ENCODE data around the gene ZNF273.
"Not testable (repeated sequence)": the region's sequence is repeated elsewhere in the genome, so short reads cannot be mapped to it uniquely, and the experiment has no call there.

Gene ZNF273

GRCh38 chr7:64907641-64908326, 4.7 kb downstream of the ZNF273 start:
- no CpG with 5 or more reads among the region's 5 CpGs for WGBS (ENCODE audit: insufficient coverage, insufficient read length)
- H3K9me3 ChIP-seq (ENCODE audit: control insufficient read depth, insufficient read depth, low read length), result no peaks in the 10 kb centered on the region

DNA sequence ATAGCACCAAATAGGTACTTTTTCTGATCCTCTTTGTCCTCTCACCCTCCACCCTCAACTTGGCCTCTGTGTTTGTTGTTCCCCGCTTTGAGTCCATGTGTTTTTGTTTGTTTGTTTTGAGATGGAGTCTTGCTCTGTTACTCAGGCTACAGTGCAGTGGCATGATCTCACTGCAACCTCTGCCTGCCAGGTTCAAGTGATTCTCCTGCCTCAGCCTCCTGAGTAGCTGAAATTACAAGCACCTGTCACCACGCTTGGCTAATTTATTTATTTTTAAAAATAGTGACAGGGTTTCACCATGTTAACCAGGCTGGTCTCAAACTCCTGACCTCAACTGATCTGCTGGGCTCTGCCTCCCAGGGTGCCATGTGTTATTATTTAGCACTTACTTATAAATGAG, 5.3 kb downstream of the ZNF273 start:
- no peak for DNase-seq (ENCODE audit: low read depth, low spot score)
- no CpG with 5 or more reads among the region's 2 CpGs for WGBS (ENCODE audit: insufficient coverage, insufficient read length)
- Histone ChIP-seq H3K9me3 (ENCODE audit: control insufficient read depth, insufficient read depth, low read length) (no peaks in the 10 kb centered on the region), H3K4me3 (ENCODE audit: low read length) (no peak overlapping the region), H3K4me1 (ENCODE audit: control insufficient read depth, insufficient read depth, low read length) (no peaks in the 10 kb centered on the region), H3K27ac (ENCODE audit: low read length) (no peak overlapping the region), H3K36me3 (ENCODE audit: control insufficient read depth, insufficient read depth, low read length) (no peaks in the 10 kb centered on the region), H3K27me3 (ENCODE audit: control insufficient read depth, insufficient read depth, low read length) (no peaks in the 10 kb centered on the region)

More at GRCh38 chr7:64907641-64908326, 4.7 kb downstream of the ZNF273 start:
- H3K4me1 ChIP-seq (ENCODE audit: control insufficient read depth, insufficient read depth, low read length), result no peaks in the 10 kb centered on the region
- H3K4me3 ChIP-seq (ENCODE audit: low read length), result no peak overlapping the region
- H3K36me3 ChIP-seq (ENCODE audit: control insufficient read depth, insufficient read depth, low read length), result no peaks in the 10 kb centered on the region
- DNase-seq (ENCODE audit: low read depth, low spot score), result no peak
- no peak overlapping the region for H3K27ac ChIP-seq (ENCODE audit: low read length)
- no peaks in the 10 kb centered on the region for H3K27me3 ChIP-seq (ENCODE audit: control insufficient read depth, insufficient read depth, low read length)

- Histone ChIP-seq H3K9me3 (ENCODE audit: control insufficient read depth, insufficient read depth, low read length) (no peaks in the 10 kb centered on the region), H3K36me3 (ENCODE audit: control insufficient read depth, insufficient read depth, low read length) (no peaks in the 10 kb centered on the region), H3K27ac (ENCODE audit: low read length) (no peak overlapping the region), H3K27me3 (ENCODE audit: control insufficient read depth, insufficient read depth, low read length) (no peaks in the 10 kb centered on the region), H3K4me1 (ENCODE audit: control insufficient read depth, insufficient read depth, low read length) (no peaks in the 10 kb centered on the region), H3K4me3 (ENCODE audit: low read length) (no peak overlapping the region)
- no CpG with 5 or more reads among the region's 3 CpGs for WGBS (ENCODE audit: insufficient coverage, insufficient read length)
- DNase-seq (ENCODE audit: low read depth, low spot score), result no peak
Observed at GRCh38 chr7:64914557-64914956, 11.5 kb downstream of the ZNF273 start.

DNA sequence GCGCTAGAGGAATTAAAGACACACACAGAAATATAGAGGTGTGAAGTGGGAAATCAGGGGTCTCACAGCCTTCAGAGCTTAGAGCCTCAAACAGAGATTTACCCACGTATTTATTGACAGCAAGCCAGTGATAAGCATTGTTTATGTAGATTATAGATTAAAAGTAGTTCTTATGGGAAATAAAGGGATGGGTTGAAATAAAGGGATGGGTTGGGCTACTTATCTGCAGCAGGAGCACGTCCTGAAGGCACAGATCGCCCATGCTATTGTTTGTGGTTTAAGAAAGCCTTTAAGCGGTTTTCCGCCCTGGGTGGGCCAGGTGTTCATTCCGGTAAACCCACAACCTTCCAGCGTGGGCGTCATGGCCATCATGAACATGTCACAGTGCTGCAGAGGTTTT, 12.2 kb downstream of the ZNF273 start:
- not testable (repeated sequence) for H3K27ac ChIP-seq (ENCODE audit: low read length); H3K36me3 ChIP-seq (ENCODE audit: control insufficient read depth, insufficient read depth, low read length); H3K27me3 ChIP-seq (ENCODE audit: control insufficient read depth, insufficient read depth, low read length); H3K9me3 ChIP-seq (ENCODE audit: control insufficient read depth, insufficient read depth, low read length); DNase-seq (ENCODE audit: low read depth, low spot score); H3K4me3 ChIP-seq (ENCODE audit: low read length); H3K4me1 ChIP-seq (ENCODE audit: control insufficient read depth, insufficient read depth, low read length)
- WGBS (ENCODE audit: insufficient coverage, insufficient read length), result no CpG with 5 or more reads among the region's 9 CpGs

GRCh38 chr7:64928252-64929187, 25.4 kb downstream of the ZNF273 start:
- not testable (repeated sequence) for DNase-seq (ENCODE audit: low read depth, low spot score); H3K27me3 ChIP-seq (ENCODE audit: control insufficient read depth, insufficient read depth, low read length); H3K27ac ChIP-seq (ENCODE audit: low read length); H3K4me1 ChIP-seq (ENCODE audit: control insufficient read depth, insufficient read depth, low read length); H3K36me3 ChIP-seq (ENCODE audit: control insufficient read depth, insufficient read depth, low read length); H3K4me3 ChIP-seq (ENCODE audit: low read length); H3K9me3 ChIP-seq (ENCODE audit: control insufficient read depth, insufficient read depth, low read length)
- no CpG with 5 or more reads among the region's 4 CpGs for WGBS (ENCODE audit: insufficient coverage, insufficient read length)

DNA sequence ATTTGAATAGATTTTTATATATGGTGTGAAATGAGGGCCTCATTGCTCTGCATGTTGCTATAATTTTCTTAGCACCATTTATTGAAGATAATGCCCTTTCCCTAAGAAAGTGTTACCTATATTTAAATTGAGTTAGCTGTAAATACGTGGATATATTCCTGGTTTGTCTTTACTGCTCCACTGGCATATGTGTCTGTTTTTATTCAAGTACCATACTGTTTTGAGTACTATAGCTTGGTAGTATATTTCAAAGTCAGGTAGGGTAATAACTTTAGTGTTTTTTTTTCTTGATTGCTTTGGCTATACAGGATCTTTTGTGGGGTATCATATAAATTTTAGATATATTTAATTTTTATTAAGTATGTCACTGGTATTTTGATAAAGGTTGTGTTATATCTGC, 31.4 kb downstream of the ZNF273 start:
- no peaks in the 10 kb centered on the region for H3K36me3 ChIP-seq (ENCODE audit: control insufficient read depth, insufficient read depth, low read length)
- no peaks in the 10 kb centered on the region for H3K4me1 ChIP-seq (ENCODE audit: control insufficient read depth, insufficient read depth, low read length)
- H3K4me3 ChIP-seq (ENCODE audit: low read length), result no peak overlapping the region
- no peaks in the 10 kb centered on the region for H3K9me3 ChIP-seq (ENCODE audit: control insufficient read depth, insufficient read depth, low read length)
- H3K27me3 ChIP-seq (ENCODE audit: control insufficient read depth, insufficient read depth, low read length), result no peaks in the 10 kb centered on the region
- H3K27ac ChIP-seq (ENCODE audit: low read length), result no peak overlapping the region
- no peak for DNase-seq (ENCODE audit: low read depth, low spot score)
- no CpG with 5 or more reads among the region's 1 CpG for WGBS (ENCODE audit: insufficient coverage, insufficient read length)

DNA sequence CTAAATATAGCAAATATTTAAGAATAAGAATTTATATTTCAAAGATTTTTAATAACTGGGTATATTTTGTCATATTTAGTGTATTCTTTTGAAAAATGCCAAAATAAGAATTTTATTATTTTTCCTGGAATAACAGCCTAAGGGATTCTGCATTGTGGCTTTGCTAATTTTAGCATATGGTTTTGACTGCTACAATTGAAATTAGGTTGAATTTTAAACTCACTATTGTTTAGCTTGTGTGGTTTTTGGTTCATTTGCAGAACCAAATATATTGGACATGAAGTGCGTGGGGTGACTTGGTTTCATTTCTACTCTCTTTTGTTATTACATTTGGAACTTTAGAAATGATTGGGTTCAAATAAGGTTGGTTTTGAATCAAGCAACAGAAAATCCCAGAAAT, 35.5 kb downstream of the ZNF273 start:
- Histone ChIP-seq H3K4me1 (ENCODE audit: control insufficient read depth, insufficient read depth, low read length) (no peaks in the 10 kb centered on the region), H3K27me3 (ENCODE audit: control insufficient read depth, insufficient read depth, low read length) (no peaks in the 10 kb centered on the region), H3K36me3 (ENCODE audit: control insufficient read depth, insufficient read depth, low read length) (no peaks in the 10 kb centered on the region), H3K4me3 (ENCODE audit: low read length) (no peak overlapping the region), H3K9me3 (ENCODE audit: control insufficient read depth, insufficient read depth, low read length) (no peaks in the 10 kb centered on the region), H3K27ac (ENCODE audit: low read length) (no peak overlapping the region)
- no peak for DNase-seq (ENCODE audit: low read depth, low spot score)
- no CpG with 5 or more reads among the region's 1 CpG for WGBS (ENCODE audit: insufficient coverage, insufficient read length)

- not testable (repeated sequence) for H3K27me3 ChIP-seq (ENCODE audit: control insufficient read depth, insufficient read depth, low read length); H3K36me3 ChIP-seq (ENCODE audit: control insufficient read depth, insufficient read depth, low read length)
Observed at GRCh38 chr7:64940021-64940420, 36.9 kb downstream of the ZNF273 start.

GRCh38 chr7:64944667-64945502, 41.8 kb downstream of the ZNF273 start:
- not testable (repeated sequence) for H3K4me1 ChIP-seq (ENCODE audit: control insufficient read depth, insufficient read depth, low read length); H3K36me3 ChIP-seq (ENCODE audit: control insufficient read depth, insufficient read depth, low read length); H3K4me3 ChIP-seq (ENCODE audit: low read length); DNase-seq (ENCODE audit: low read depth, low spot score); H3K27ac ChIP-seq (ENCODE audit: low read length); H3K27me3 ChIP-seq (ENCODE audit: control insufficient read depth, insufficient read depth, low read length); H3K9me3 ChIP-seq (ENCODE audit: control insufficient read depth, insufficient read depth, low read length)
- no CpG with 5 or more reads among the region's 5 CpGs for WGBS (ENCODE audit: insufficient coverage, insufficient read length)

More at GRCh38 chr7:64940021-64940420, 36.9 kb downstream of the ZNF273 start:
- H3K27ac ChIP-seq (ENCODE audit: low read length); H3K4me3 ChIP-seq (ENCODE audit: low read length); H3K4me1 ChIP-seq (ENCODE audit: control insufficient read depth, insufficient read depth, low read length); DNase-seq (ENCODE audit: low read depth, low spot score); H3K9me3 ChIP-seq (ENCODE audit: control insufficient read depth, insufficient read depth, low read length): not testable (repeated sequence)
- no CpG with 5 or more reads among the region's 6 CpGs for WGBS (ENCODE audit: insufficient coverage, insufficient read length)

DNA sequence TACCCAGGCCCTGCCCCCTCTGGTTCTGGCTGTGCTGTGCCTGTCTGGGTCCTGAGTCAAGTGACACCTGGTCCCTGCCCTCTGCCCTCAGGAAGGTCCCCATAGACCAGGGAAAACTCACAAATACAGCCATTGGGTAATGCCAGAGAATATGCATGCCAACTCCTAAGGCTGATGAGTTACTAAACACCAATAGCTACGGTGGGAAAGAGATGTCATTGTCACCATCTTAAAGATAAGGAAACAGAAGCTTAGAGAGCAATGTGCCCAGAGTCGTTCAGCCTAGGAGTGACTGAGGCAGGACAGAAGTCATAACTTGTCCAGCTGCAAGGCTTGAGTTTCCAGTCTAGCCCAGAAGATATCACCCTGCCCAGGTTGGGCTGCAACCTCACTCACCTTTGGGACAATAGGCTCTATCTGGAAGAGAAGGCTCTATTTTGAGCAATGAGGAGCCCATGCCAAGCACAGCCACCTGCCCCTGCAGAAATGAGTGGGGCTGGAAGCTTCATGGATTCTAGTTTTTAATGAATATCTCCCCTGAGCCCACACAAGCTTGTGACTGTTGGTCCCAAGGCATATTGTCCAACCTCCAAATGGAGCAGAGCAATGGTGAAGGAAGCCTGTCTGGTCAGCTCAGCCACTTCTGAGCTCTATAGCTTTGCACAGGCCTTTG, 42.6 kb downstream of the ZNF273 start:
- no peaks in the 10 kb centered on the region for H3K9me3 ChIP-seq (ENCODE audit: control insufficient read depth, insufficient read depth, low read length)

More for the DNA sequence above, 42.6 kb downstream of the ZNF273 start:
- no peak overlapping the region for H3K27ac ChIP-seq (ENCODE audit: low read length)
- no peak overlapping the region for H3K4me3 ChIP-seq (ENCODE audit: low read length)
- no peaks in the 10 kb centered on the region for H3K36me3 ChIP-seq (ENCODE audit: control insufficient read depth, insufficient read depth, low read length)
- no peaks in the 10 kb centered on the region for H3K4me1 ChIP-seq (ENCODE audit: control insufficient read depth, insufficient read depth, low read length)
- no CpG with 5 or more reads among the region's 2 CpGs for WGBS (ENCODE audit: insufficient coverage, insufficient read length)
- no peak for DNase-seq (ENCODE audit: low read depth, low spot score)
- no peaks in the 10 kb centered on the region; the same call in 1 of the 2 replicates for H3K27me3 ChIP-seq (ENCODE audit: control insufficient read depth, insufficient read depth, low read length)
